NCI-H1417 treated with DMSO at 0.1 percent for 48 hours (cell line): ENCODE results near the gene FCN1.

Experiments
- DNase-seq: peaks from one replicate; lab custom pipeline; 2025; lab: John Stamatoyannopoulos, UW

The FCN1 gene

GRCh38 chr9:134937164-134937555 lies 19.4 kb upstream of the FCN1 start:
- DNase-seq, result no peak

DNA sequence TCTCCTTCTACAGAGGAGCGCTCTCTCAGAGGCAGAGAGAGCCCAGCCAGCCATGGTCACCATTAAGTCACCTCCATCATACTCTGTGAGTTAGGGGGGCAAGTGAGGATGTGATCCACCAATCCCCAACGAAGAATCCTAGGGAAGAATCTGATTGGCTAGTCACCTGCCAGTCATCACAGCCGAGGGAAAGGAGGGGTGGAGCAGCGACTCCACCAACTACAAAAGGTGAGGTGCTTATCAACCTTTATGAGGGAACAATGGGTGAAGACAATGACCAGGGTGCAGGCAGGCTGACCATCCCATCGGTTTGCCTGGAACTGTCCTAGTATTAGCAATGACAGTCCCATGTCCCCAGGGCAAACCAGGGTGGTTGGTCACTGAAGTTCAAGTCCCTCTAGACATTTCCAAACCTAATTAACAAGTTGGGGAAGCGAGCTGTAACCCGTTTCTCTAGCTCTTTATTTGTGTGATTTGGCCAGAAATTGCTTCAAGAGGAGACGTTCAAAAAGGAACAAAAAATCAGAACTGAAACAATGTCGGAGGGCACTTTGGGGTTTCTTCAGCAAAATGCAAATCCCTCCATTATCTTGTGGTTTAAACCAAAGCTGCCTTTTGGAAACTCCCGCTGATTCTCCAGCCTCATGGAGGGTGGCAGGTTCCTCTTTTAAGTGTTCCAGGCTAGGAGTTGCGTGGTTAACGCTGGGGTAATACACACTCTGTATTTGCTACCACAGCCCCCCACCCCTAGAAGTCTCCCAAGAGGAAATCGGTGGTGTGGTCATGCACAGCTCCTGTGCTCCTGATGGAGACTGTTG lies 18.8 kb upstream of the FCN1 start:
- DNase-seq, result no peak

GRCh38 chr9:134935701-134936345 lies 18.1 kb upstream of the FCN1 start:
- DNase-seq, result no peak

DNA sequence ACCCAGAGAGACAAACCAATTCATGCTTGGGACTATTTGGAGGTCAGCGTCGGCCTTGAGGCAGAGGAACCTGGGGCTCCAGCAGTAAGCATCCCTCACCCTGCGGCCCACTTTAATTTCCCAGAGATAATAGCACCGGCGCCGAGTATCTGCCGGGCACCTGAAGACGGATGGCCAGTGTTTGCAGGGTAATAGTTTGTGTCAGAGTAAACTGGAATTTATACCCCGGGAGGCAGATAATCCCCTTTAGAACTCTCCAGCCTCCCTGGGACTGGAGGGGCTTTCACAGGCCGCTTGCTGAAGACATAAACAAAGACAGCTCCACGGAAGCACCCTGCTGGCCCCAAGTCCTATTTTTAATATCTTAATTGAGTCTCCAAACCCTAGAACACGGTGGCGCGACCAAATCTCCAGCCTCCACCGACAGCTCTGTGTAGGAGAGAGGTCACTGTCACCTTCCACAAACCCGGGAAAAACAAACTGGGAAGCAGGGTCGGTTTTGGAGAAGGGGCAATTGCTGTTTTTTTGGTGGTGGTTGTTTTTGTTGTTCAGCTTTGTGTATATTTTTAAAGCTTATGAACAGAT lies 17.4 kb upstream of the FCN1 start:
- DNase-seq, result no peak

DNA sequence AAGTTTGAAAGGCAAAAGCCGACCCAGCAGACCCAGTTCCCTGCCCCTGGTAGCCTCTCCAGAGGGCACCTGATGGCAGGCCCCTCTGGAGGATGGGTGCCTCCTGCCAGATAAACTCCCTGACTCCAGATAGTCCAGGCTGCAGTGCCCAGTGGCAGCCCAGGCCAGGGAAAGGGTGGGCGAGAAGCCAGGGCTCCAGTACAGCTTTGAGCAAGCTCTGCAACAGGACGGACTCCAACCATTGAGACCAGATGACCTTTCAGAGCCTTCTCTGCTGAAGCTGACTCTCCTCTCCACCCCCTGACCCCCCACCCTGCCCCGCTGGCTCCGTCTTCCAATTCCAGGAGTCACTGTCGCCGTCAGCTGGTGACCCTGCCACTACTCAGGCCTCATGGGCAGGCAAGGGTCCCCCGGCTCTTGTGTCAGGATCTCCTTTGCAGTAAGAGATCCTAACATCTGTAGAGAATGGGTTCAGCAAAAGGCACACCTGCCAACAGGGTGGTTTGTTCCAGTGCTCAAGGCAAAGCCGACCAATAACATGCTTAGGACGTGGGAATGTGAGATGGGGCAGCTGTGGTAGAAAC lies 15.5 kb upstream of the FCN1 start:
- no peak for DNase-seq

DNA sequence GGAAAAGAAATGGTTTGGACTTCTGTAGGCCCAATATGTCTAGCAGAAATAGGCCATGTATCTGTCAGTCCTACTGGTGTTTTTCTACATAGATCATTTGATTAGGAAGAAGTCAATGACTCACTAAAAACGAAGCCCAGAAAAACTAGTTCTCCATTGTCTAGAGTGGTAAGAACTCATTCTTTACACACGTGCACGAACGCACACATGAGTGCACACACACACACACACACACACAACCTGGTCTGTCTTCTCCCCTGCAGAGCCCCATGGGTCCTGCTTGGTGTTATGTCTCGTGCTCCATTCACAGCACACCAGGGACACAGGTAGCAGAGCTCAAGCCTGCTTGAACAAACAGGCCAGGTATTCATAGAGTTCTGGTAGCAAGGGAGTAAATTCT lies 14.9 kb upstream of the FCN1 start:
- no peak for DNase-seq

DNA sequence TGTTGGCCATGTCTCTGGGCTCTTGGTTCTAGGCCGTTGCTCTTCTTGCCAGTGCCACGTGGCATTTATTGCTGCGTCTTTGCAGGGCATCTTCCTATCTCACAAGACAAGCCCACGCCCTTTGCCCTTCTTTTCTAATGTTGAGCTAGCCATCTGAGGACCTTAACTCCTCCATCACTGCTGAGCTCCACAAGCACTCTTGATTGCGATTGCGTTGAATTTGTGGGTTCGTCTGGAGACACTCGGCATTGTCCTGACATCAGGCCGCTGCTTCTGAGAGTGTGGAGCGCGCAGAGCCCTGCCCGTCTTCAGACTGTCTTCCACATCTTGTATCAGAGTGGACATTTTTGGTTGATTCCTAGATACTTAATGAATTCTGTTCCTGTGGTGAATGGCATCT lies 14.5 kb upstream of the FCN1 start:
- no peak for DNase-seq

- DNase-seq, result no peak
Observed at GRCh38 chr9:134930398-134930797, 12.7 kb upstream of the FCN1 start.

DNA sequence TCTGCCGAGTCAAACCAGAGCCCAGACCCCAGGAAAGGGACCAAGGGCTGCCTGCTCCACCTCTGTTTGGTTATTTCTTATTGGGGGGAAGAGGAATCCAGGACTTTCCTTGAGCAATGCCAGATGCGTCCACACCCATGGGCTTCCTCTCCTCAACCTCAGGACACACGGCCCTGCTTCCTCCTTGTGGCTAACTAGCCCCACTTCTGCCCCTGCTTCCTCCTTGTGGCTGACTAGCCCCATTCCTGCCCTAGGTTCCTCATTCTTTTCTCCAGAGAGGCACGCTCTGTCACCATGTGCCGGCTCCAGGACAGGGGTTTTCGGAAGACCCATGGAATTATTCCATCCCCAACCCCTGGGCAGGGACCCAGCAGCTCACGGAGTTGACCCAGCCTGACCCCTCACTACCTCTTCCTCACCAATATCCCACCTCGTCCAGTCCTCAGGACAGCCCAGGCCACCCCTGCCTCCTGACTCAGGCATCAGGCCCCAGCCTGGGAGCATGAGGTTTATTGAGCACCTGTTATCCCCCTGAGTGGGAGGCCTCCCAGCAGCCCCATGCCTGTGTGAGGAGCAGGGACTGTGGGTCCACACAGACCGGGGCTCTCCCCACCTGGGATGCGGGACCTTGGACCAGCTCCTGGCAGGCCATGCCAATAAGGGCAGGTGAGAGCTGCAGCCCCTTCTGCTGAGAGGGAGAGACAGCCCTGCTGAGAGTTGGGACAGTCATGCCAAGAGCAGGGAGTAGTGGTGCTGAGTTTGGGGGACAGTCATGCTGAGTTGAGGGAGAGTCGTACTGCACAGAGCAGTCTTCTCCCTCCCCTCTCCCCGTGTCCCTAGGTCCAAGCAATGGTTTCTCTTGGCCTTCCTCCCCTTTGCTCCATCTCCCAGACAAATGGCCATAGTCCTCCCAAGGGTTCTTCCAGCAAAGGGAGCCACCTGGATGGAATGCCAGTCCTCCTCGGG lies 11.8 kb upstream of the FCN1 start:
- no peak for DNase-seq

- DNase-seq, result no peak
Observed at GRCh38 chr9:134928436-134929192, 10.9 kb upstream of the FCN1 start.

- DNase-seq, result no peak
Observed at GRCh38 chr9:134925011-134925511, 7.3 kb upstream of the FCN1 start.

GRCh38 chr9:134923466-134923865 lies 5.8 kb upstream of the FCN1 start:
- no peak for DNase-seq

GRCh38 chr9:134922932-134923240 lies 5.2 kb upstream of the FCN1 start:
- no peak for DNase-seq

DNA sequence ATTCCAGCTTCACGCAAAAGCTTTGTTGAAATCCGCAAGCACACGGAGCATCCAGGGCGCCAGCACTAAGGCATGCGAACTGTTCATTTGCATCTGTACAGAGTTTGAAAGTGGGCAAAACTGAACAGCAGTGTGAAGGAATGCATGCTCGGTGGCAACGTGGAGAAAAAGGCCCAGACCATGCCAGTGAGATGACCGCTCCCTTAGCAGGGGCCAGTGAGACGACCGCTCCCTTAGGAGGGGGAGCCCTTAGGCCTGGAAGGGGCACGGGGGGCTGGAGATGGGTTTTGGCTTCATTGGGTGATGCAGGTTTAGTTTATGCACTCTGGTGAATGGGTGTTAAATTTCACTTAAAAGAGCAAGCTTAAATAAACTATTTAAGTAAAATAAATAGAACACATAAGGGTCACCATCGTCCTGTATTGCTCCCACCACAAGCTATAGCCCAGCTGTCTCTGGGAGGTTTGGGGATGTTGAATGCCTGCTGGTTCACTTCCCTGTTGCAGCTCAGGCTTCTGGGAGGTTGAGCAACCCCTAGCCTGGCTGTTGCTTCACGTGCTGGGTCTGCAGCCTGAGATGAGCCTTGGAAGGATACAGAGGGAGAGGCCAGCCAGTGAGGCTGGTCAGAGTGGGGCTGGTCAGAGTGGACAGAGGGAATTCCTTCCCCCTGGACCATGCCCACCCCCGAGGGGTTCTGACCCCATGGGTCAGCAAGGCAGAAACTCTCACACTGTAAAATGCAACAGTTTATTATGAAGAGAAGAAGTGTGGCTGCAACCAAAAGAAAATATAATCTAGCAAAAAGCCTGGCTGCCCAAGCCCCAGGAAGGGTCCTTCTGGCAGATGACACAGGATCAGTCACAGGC lies 4.6 kb upstream of the FCN1 start:
- DNase-seq, result no peak

DNA sequence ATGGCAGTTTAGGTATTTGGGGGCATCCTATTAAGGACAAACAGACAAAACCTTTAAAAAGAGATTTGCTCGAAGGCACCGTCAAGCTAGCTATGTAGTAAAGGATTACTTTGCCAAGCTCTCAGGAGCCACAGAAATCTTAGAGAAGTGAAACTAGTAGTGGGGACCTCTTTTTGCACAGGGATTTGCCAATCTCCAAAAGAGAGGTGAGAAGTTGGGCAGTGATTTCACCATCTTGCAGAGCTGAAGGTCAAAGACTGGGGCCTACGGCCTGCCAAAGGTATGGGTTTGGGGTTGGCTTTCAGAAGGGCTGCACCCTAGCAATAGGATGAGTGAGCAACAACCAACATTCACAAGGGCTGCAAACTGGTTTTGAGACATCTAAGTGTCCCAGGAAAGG lies 1.6 kb upstream of the FCN1 start:
- DNase-seq, result no peak

- DNase-seq, result no peak
Observed at GRCh38 chr9:134918646-134919045, 934 bp upstream of the FCN1 start.

GRCh38 chr9:134916161-134916665 lies 1.5 kb downstream of the FCN1 start:
- no peak for DNase-seq

DNA sequence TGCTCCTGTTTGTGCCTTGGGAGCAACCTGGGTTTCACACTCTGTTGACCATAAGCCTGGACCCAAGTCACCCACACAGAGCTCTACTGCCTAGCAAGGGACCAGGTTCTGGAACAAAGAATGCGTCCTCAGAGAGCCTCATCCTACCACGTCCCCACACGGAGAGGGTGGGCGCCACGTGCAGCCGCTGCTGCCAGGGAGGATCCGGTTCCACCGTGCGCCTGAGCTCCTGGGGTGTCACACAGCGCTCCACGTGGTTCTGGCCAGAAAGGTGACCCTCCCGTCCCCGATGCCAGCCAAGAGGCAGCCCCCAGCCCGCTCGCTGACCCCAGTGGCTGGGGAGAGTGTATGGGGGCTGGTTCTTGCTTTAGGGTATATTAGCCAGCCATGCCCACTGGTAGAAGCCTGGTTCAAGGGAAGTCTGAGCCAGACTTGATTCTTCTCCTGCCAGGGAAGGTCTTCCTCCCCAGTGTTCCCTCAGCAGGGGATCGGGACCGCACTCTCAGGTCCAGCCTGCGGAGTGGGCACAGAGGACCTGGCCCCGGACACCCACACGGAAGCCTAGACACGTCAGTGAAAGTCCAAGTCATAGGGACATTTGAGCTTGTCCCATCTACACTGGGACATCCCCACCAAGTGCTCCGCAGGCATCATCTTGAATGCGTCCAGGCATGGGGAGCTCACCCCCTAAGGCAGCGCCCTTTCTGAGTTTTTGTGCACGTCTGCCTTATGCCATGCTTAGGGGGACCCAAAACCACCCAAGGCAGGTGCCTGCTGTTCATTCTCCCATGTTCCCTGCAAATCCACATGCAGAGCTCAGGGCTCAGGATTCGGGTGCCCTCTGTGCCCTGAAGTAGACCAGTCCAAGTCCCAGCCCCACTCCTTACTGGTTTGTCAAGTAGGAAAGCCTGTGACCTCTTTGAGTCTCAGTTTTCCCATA lies 2.4 kb downstream of the FCN1 start:
- no peak for DNase-seq

DNA sequence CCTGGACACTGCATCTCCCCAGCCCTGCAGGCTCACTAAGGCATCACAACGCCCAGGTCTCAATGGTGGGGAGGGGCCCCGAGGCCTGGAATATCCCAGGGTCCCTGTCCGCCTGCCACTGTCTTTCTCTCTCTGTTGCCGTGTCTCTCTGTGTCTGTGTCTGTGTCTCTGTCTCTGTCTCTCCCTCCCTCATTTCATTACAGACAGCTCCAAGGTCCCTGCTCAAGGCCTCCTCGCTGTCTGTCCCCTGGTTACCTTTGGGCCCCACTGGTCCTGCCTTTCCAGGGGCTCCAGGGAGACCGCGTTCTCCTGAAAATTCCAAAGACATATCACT lies 3.2 kb downstream of the FCN1 start:
- DNase-seq, result no peak
